ENCODE measurements around the gene DISP2.
A peak's percentile ranks its signal among the peaks of the same experiment; 100 is the strongest.

DISP2 gene

DNA sequence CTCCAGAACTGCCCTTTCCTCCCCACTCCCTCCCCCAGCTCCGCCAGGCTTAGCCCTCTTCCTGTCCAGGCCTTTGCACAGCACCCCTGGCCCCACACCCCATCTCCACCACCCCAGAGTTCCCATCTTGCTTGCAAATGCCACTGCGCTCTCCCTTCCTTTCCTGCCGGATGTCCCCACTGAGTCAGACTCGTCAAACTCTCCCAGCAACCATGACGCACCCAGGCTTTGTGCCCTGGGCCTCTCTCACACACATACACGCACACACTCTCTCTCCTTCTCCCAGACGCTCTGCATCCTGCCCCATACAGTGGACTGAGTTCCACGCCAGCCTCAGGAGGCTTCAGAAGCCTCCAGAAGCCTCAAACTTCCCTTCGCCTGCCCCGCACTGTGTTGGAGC lies 14.5 kb upstream of the DISP2 start:
- peak; percentile 17 to 78 for DNase-seq

DNA sequence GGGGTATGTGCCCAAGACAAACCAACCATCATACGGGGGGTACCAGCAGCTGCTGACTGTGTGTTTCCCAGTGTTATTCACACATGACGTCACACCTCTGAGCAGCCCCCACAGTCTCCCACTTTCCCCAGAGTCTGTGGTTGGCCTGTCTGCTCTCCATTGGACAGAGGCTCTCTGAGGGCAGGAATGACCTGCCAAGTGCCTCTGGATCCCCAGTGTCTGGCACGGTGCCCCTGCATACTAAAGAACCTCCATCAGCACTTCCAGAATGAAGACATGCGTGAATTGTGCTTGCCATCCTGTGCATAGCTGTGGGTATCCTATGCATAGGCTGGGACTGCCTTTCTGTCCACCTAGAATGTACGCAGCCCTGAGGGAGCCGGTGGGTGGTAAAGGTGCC lies 13.8 kb upstream of the DISP2 start:
- DNase-seq = no peak

DNA sequence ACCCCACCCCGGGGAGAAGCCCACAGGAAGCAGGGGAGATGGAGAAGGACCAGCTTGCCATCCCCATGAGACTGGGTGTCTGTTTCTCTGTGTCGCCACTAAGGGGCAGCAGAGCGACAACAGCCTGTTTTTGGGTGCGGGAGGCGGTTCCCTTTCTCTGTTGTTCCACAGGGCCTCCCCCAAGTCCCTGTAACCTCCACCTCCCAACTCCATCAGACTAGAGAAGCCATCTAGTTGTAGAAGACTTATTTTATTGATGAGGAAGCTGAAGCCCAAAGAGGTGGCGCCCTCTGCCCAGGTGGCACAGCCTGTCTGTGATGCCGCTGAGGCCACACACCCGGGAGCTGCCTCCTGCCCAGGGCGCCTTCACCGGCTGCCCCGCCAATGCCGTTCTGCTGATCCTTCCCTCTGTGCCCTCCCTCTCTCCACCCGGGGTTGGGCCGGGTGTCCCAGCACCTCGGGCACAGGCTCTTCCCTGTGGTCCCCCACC lies 13.3 kb upstream of the DISP2 start:
- peak; percentile 28 to 75 for DNase-seq

DNA sequence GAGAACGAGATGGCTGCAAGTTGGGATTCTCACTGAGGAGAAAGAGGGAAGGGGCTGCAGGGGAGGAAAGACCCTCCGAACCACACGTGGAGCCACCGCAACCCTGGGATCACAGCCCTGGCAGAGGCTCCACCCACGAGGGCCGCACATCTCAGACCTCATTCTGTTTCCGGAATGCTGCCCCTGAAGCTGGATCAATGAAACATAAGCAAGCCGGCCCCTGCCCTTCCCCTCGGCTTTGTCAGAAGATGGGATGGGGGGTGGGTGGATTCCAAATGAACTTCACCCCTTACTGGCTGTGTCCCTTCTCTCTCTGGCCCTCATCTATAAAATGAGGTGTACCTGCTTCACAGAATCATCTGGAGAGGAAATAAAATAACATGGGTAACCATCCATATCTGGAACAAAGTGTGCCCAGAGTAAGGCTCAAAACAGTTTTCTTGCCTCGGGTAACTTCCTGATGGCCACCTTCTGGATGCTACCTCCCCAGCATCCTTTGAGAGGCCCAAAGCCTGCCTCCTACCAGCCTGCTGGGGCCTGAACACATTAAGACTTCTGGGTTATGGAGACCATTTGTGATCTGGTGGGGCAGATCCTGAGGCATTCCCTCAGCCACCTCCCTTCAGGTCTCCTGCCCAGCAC lies 12.7 kb upstream of the DISP2 start:
- no peak for DNase-seq

DNA sequence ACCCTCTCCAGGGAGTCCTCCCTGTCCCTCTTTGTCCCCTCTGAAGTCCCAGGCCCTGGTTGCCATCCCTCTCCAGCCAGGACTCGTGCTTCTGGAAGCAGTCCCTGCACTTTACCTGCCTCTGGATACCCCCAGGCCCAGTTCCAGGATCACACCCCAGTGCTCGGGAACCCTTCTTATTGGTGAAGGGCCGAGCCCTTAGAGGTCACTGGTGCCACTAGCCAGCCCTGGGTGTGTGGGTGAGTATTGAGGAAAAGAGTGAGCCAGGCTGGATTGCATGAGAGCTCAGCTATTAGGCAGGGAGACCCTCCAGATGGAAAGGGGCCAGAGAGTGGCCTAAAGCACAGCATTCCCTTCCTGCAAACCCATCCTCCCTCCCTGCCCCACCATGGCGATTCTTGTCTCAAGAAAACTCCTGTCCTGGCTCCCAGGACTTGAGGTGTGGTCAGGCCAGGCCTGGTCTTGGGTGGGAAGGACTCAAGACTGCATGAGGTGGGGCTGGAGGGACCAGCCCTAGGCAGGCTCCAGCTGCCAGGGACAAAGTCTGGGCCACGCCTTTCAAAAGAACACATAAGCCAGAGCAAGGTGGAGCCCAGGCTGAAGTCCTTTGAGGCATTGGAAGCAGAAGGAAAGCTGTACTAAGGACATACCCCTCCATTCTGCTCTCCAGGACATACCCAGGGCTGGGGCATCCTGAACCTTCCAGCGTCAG lies 12.0 kb upstream of the DISP2 start:
- no peak for DNase-seq

DNA sequence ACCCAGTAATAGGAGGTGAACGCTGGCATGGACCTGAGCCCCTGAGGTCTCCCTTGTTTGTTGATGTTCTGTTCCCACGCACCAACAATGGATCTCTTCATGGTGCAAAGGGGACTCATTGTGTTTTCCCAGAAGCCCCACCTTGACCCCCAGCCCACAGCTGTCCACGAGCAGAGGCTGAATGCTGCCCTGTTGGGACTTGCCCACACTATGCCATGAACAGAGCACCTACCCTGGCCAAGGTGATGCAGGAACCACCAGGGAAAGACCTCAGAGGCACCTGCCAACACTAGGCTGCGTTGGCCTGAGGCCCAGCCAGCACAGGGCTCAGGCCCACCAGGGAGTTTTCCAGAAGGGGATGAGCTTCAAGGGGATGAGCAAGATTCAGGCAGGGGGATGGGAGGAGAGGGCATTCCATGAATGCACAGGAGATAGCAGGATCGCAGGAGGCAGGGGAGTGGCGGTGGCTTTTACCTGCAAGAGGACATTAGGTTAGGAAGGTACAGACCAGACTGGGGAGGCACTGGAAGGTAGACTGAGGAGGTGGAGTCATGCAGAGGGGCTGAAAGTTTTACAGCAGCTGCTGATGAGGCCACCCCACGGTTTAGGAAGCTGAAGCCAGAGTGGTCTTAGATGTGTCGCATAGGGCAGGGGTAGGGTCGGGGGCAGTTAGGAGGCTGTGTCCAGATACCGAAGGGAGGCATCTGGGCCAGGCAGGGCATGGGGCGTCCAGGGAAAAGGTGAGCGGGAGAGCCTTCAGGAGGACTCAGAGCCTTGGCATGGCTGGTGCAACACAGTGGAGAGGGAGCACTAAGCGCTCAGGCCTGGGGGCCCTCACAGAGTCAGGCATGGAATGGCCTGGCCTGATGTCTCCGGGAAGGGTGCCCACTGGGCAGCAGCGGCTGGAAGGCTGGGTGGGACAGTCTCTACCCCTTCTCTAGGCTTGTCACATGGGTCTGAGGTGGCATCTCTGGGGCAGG lies 11.2 kb upstream of the DISP2 start:
- DNase-seq = no peak

DNA sequence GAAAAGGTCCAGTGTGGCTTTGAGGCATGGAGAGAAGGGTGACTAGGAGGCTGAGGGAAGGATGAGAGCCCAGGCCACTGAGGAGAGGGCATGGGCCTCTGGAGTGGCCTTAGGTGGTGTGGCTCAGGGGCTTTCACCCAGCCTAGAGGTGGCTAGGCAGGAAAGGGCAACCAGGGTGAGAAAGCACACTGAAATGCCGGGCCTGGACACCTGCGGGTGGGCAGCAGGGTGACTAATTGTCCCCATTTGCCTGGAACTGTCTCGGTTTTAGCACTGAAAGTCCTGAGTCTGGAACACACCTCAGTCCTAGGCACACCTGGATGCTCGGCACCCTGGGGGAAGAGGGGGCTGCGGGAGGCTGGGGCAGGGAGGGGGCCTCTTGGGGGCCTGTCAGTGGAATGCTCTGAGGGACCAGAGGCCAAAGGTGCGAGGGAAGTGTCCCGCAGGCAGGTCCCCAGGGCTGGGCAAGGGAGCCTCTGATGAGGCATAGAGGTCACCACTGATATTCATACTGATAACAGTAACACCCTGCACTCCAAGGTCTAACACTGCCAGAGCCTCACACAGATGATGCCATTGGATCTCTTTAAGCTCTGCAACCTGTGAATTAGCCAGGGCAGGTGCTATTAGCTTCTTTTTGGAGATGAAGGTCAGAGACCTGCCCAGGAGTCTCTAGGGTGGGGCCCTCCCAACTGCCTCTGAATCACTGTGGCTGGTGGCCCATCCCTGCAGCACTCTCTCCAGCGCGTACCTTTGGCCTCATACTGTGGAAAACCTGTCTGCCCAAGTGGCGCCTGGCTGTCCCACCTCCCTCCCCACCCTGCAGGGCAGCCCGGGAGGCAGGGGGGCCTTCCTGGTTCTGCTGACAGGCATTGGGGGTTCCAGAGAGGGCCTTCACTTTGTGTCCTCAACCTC lies 10.2 kb upstream of the DISP2 start:
- no peak for DNase-seq

DNA sequence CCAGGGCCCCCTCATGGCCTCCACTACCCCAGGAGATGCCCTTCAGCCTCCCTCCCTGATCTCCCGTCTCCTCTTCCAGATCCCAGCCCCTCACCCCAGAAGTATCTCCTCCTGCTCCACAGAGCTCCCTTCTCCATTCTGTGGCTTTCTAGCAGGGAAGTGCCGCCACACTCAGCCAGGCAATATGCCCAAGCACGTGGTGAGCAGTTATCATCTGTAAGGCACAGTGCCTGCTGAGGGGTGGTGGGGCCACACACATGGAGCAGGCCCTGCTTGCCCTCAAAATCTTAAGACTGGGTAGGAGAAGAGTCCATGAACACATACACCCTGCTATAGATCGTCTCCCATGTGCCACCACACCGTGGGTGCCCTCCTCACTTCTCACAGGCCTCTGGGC lies 9.5 kb upstream of the DISP2 start:
- DNase-seq = no peak

DNA sequence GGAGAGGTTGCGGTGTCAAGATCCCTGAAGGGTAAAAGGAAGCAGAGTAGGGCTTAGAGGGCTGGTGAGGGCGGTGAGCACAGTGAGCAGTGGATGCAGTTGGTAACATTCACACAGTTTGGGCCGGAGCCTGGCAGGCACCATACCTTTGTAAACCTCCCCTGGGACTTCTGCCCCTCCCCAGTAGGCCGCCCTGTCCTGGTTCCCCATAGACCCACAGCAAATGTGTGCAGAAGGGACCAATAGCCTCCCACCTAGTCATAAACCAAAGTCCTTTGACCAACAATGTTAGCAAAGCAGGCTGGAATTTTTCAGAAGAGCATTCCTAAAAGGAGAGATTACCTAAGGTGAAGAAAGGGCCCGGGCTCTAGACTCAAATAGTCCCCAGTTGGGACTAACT lies 8.9 kb upstream of the DISP2 start:
- DNase-seq = no peak

DNA sequence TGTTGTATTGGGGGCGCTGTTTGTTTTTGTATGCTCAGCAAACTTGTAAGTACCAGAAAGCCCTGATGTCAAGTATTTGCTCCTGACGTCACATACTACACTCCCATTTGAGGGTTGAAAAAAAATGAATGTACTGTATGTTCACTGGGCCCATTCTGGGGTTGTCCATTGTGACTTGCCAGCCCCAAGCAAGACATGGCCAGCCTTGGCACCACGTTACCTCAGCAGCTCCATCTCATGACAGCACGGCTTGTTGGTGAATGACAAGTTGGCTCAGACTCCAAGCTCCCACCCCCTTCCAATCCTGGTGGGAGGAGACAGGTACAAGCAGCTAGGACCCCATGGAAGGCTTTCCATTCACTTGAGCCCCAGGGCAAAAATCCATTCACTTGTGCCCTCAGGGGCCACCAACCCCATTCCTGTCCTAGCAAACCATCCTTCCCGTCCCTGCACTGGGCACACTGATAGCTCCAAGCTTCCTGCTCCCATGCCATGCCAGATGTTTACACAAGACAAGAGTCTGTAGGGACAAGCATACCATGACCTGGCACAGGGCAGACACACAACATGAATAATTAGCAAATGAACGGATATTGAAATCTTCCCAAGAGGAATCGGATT lies 5.6 kb upstream of the DISP2 start:
- no peak for DNase-seq

DNA sequence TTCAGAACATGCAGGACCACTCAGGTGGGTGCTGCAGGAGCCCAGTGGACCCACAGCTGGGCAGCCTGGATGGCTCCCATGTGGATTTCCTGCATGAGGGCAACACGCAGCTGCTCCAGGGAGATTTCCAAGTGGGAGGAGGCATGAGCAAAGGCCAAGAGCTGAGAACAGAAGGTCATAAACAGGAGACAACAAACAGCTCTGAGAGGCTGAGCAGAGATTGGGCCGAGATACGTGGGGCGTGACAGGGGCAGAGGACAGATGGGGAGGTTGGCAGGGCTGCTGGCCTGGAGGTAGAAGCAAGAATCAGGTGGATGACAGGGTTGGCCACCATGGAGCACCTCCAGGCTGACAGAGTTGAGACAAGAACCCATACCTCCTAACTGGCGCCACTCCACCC lies 4.3 kb upstream of the DISP2 start:
- no peak for DNase-seq

DNA sequence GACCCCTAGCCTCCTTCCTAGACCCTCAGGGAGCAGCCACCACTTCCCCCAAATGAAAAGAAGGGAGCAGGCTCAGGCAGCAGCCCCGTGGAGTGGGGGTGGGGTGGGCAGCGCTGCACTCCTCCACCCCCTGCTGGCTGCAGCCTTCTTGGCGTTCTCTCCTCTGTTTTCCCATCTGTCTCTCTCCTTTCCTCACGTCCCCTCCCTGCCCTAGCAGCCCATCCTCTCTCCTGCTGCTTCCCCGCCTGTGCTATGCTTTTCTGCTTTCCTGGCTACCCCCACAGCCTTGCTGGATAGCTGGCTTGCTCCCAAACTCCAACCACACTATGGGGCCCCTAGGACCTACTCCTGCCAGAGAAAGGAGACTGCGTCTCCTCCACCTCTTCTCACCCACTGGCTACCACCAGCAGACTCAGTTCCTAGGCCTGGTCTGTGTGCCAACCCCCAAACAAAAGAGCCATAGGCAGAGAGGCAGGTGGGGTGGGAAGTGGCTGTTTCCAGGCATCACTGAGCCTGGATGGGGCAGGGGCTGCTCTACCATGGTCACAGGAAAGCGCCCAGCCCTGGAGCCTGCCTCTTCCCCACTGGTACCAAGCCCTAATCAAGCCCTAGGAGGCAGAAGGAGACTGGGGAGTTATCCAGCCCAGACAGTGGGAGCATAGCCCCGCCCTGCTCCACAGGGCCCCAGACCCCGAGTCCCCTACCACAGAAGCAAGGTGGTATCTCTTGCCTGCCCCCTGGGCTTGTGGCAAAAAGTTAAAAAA lies 3.4 kb upstream of the DISP2 start:
- peak in 1 of 2 donors; percentile 35 for DNase-seq

DNA sequence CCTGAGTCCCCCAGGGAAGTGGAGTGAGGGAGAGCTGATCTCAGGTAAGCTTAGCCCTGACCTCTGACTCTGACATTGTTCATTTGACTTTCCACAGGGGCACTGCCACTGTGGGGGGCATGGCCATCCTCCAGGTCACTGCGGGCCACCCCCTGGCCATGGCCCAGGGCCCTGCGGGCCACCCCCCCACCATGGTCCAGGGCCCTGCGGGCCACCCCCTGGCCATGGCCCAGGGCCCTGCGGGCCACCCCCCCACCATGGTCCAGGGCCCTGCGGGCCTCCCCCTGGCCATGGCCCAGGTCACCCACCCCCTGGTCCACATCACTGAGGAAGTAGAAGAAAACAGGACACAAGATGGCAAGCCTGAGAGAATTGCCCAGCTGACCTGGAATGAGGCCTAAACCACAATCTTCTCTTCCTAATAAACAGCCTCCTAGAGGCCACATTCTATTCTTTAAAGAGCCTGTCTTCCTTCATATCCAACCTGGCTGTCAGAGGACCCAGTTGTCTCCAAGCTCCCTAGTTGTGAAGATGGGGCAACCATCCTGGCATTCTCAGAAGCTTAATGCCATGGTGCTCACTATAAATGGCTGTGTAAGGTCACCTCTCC lies 1.9 kb upstream of the DISP2 start:
- DNase-seq = no peak

DNA sequence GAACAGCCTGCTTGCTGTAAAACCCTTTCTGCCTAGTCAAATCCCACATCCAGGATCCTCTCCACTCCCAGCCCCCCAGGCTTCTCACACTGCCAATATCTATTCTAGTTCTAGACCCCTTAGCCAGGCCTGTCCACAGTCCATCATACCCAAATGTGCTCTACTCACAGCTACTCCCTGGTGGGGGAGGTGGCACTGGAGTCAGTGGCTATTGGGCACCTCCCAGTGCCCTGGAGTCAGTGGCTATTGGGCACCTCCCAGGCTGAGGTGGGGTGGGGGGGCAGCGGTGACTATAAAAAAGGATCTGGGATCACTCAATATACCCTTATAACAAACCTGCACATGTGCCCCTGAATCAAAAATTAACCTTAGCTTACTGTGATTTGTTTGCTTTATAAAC lies 773 bp upstream of the DISP2 start:
- no peak for DNase-seq

DNA sequence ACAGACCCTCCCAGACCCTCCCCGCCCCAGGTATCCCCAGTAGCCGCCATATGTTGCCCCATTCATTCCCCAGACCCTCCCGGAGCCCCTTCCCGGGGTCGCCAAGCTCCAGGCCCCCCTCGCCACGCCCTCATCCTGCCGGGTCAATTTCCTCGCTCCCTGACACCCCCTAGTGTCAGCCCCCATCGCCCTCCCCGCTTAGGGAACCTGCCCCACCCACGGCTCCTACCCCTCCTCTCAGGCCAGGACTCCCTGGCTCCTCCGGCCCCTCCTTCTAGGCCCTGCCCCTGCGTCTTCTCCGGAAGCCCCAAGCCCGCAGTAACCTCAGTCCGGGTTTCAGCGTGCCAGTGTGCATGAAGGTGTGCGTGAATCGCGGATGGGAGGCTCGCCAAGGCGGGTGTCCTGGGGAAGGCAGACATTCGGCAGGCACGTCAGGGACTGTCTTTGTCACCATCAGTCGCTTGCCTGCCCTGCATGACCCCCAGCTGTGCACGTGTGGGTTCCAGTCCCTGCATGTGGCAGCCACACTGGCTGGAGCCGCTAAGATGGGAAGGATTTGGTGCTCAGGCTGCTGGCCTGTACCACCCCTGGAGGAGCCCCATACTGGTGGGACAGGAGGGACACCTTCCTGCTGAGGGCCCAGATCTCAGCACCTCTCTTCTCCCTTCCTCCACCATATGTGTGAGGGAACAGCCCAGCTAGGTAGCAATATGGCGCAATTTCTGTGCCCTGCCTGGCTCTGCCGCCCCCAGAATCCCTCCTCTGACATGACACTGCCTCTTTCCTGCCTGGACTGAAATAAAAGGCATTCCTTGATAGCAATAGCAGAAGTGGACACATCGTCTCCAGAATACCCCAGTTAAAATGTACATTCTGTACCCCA lies 693 bp downstream of the DISP2 start:
- DNase-seq = no peak

DNA sequence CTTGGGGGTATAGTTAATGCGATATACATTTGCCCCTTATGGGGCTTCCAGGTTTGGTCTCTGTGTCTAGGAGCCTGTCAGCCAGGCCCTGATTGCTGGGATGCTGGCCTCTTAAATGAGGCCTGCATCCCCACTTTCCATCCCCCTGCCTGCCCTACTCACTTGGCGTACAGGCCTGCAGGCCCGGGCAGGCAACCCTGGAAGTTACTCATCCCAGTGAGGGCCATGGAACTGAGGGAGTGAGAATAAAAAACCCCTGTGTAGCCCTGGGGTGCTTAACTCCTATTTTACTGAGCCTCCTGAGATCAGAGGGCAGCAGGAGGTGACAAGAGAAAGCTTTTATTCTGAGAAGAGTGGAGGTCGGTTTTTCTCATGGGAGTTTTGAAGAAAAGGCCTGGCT lies 2.0 kb downstream of the DISP2 start:
- DNase-seq = no peak

DNA sequence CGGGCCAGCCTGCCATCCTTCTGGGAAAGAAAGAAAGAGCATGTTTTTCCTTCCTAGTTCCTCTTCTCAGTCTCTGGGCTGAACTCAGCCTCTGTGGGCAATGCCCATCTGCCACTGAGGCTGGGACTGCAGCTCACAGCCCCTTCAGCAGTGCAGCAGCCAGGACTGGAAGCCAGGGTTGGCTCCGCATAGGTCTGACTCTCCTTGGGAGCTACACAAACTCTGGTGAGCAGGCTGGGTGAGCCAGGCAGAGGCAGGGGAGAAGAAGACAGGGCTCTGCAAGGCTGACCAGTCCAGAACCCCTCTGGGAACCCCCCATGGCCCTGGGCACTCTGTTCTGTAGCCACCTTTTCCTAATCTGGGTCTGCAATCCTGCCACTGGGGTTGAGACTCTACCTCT lies 3.6 kb downstream of the DISP2 start:
- no peak for DNase-seq

DNA sequence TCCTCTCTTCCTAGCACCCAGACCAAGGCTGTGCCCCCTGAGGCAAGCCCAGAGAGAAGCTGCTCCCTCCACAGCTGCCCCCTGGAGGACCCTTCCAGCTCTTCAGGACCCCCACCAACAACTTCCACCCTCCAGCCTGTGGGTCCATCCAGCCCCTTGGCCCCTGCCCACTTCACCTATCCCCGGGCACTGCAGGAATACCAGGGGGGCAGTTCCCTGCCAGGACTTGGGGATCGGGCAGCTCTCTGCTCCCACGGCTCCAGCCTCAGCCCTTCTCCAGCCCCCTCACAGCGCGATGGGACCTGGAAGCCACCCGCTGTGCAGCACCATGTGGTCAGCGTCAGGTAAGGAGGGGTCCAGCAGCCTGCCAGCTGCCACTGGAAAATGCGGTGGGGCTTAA lies 5.6 kb downstream of the DISP2 start:
- no peak for DNase-seq

DNA sequence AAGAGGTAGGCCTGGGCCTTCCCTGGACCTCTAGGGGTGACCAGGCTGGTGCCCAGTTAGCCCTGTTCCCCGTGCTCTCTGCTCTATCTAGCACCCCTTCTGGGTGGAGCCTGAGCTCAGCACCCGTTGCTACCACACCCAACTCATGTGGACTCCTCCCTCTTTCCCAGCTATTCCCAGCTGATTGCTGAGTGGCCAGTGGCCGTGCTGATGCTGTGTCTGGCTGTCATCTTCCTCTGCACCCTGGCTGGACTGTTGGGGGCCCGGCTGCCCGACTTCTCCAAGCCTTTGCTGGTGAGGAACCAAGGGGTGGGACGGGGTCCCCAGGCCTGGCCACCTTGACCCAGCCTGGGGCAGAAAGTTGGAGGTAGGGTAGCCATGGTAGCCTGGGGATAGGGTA lies 6.2 kb downstream of the DISP2 start:
- no peak for DNase-seq

DNA sequence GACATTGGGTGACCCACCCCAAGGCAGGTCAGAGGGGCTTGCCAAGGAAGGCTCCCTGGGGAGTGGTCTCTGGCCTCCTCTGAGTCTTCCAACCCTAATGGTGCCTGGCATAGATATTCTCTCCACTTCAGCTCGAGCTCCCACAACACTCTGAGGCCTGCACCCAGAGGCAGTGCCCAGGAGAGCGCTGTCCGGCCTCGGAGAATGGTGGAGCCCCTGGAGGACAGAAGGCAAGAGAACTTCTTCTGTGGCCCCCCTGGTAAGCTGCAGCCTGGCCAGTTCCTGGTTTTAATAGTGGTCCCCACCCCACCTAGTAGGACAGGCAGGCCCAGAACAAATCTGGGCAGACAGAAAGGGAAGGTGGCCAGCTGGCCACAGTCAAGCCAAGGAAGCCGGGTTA lies 7.0 kb downstream of the DISP2 start:
- DNase-seq = no peak
